ENCODE results near the gene LRRC7. TPM values are rescaled to one million over a fixed set of nuclear protein-coding genes. Genes with fewer than 3 reads are reported as not detected.

Gene LRRC7
- total and polyA plus RNA-seq, 9 donors: 0.01 to 0.45 (median 0.13) TPM; not detected in 4

- Histone ChIP-seq H3K4me3 (no peak overlapping the region), H3K36me3 (no peaks in the 10 kb centered on the region), H3K27ac (no peak overlapping the region), H3K9me3 (no peaks in the 10 kb centered on the region), H3K27me3 (no peaks in the 10 kb centered on the region), H3K4me1 (ENCODE audit: insufficient read depth) (no peaks in the 10 kb centered on the region)
- DNase-seq: no peak
- 94 to 98% (median 95%) methylated on average over 4 of the region's 4 CpGs for WGBS, 3 donors
- intact Hi-C loops (cut with DNase I): no loop called here
- TF ChIP-seq POLR2A (IDR thresholded peaks at IDR 0.05) (no peak), CTCF (IDR thresholded peaks at IDR 0.05) (no peak), EP300 (IDR thresholded peaks at IDR 0.05) (no peak)
Observed at GRCh38 chr1:70164350-70164749, 596.6 kb downstream of the LRRC7 start.

DNA sequence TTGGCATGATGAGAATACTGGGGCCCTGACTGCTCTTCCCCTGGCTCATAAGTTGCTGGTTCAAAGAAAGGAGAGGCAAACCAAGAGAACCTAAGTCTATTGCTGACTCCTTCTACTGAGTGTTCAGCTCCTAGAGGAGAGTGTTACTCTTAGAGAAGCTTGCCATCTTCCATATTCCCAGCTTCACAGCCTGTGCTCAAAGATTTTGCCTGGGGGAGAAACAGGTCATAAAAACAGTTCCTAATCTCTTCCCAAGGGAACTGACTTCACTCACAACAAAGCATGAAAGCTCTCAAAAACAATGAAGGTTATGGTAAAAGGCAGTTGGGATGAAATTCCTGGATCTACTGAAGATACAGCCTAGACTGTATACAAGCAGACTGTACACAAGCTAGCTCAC lies 600.6 kb downstream of the LRRC7 start:
- TF ChIP-seq EP300 (IDR thresholded peaks at IDR 0.05): no peak
- DNase-seq: no peak
- intact Hi-C loops (cut with DNase I): no loop called here
- Histone ChIP-seq H3K4me1 (ENCODE audit: insufficient read depth) (no peaks in the 10 kb centered on the region), H3K36me3 (no peaks in the 10 kb centered on the region), H3K27me3 (no peaks in the 10 kb centered on the region), H3K27ac (no peak overlapping the region), H3K4me3 (no peak overlapping the region), H3K9me3 (no peaks in the 10 kb centered on the region)

- H3K9me3 ChIP-seq: no peaks in the 10 kb centered on the region
- no peak overlapping the region for H3K27ac ChIP-seq
- H3K4me1 ChIP-seq (ENCODE audit: insufficient read depth): no peaks in the 10 kb centered on the region
- no peak for TF ChIP-seq CTCF (IDR thresholded peaks at IDR 0.05)
- TF ChIP-seq EP300 (IDR thresholded peaks at IDR 0.05): no peak
- no peak for TF ChIP-seq POLR2A (IDR thresholded peaks at IDR 0.05)
- intact Hi-C loops (cut with DNase I): no loop called here
- H3K36me3 ChIP-seq: no peaks in the 10 kb centered on the region
- no peak overlapping the region for H3K4me3 ChIP-seq
- no peak for DNase-seq
- WGBS, 3 donors: 89 to 90% (median 90%) methylated on average over 5 of the region's 5 CpGs
- no peaks in the 10 kb centered on the region for H3K27me3 ChIP-seq
Observed at GRCh38 chr1:70169018-70169839, 601.5 kb downstream of the LRRC7 start.

GRCh38 chr1:70171512-70171911 lies 603.8 kb downstream of the LRRC7 start:
- DNase-seq: no peak
- 95 to 100% (median 97%) methylated on average over 1 of the region's 1 CpG for WGBS, 3 donors
- Histone ChIP-seq H3K27ac (no peak overlapping the region), H3K4me1 (ENCODE audit: insufficient read depth) (no peaks in the 10 kb centered on the region), H3K9me3 (no peaks in the 10 kb centered on the region), H3K36me3 (no peaks in the 10 kb centered on the region), H3K27me3 (no peaks in the 10 kb centered on the region), H3K4me3 (no peak overlapping the region)
- TF ChIP-seq POLR2A (IDR thresholded peaks at IDR 0.05) (no peak), EP300 (IDR thresholded peaks at IDR 0.05) (no peak), CTCF (IDR thresholded peaks at IDR 0.05) (no peak)
- intact Hi-C loops (cut with DNase I): no loop called here

All from ovary (tissue), 9 donors.